ENCODE measurements around the gene EXOC6B. TPM values are rescaled to one million over a fixed set of nuclear protein-coding genes. Genes with fewer than 3 reads are reported as not detected.

EXOC6B gene
- total and polyA plus RNA-seq, 2 experiments from 2014 or later: 8.9 to 18.3 TPM

- H3K4me2 ChIP-seq (ENCODE audit: unreplicated experiment): no peak overlapping the region
- H3F3A ChIP-seq (ENCODE audit: insufficient read depth): peaks cover 13% of the 10 kb centered on the region
- no peak overlapping the region for H3K4me3 ChIP-seq
- no peak overlapping the region for H3K9ac ChIP-seq
- H3K79me2 ChIP-seq (ENCODE audit: insufficient read depth): no peaks in the 10 kb centered on the region
- no peak overlapping the region for H2AFZ ChIP-seq
- H4K20me1 ChIP-seq (ENCODE audit: insufficient read depth): no peaks in the 10 kb centered on the region
- in situ Hi-C loops (cut with MboI): no loop called here
- no peak for DNase-seq
- peaks cover 13% of the 10 kb centered on the region; the same call in 1 of the 2 replicates for H3K4me1 ChIP-seq (ENCODE audit: insufficient read depth)
- no peaks in the 10 kb centered on the region for H3K36me3 ChIP-seq (ENCODE audit: low read depth)
- H3K9me2 ChIP-seq (ENCODE audit: insufficient read depth): no peaks in the 10 kb centered on the region
- H3K27me3 ChIP-seq (replicated peaks; ENCODE audit: insufficient read depth): no peaks in the 10 kb centered on the region
- no peaks in the 10 kb centered on the region for H3K9me3 ChIP-seq (ENCODE audit: low read depth)
- TF ChIP-seq EZH2 (IDR thresholded peaks at IDR 0.05; ENCODE audit: insufficient read depth, poor library complexity, severe bottlenecking) (no peak), EZH2phosphoT487 (IDR thresholded peaks at IDR 0.05; ENCODE audit: insufficient read depth, low read depth) (no peak)
- 55 to 73% methylated on average over 1 of the region's 1 CpG for WGBS, 2 experiments (ENCODE audit: low coverage in 1 of 2, low lambda C conversion rate in 2 of 2, missing lambda C conversion rate in 2 of 2)
- H3K27ac ChIP-seq: no peak overlapping the region
Measured at GRCh38 chr2:72759755-72760154, 66.1 kb downstream of the EXOC6B start.

GRCh38 chr2:72757177-72757775 lies 68.6 kb downstream of the EXOC6B start:
- no peak overlapping the region for H2AFZ ChIP-seq
- H4K20me1 ChIP-seq (ENCODE audit: insufficient read depth): no peaks in the 10 kb centered on the region
- DNase-seq: no peak
- H3F3A ChIP-seq (ENCODE audit: insufficient read depth): peaks cover 13% of the 10 kb centered on the region
- WGBS, 2 experiments (ENCODE audit: low coverage in 1 of 2, low lambda C conversion rate in 2 of 2, missing lambda C conversion rate in 2 of 2): 97% methylated on average over 3 of the region's 3 CpGs
- TF ChIP-seq EZH2phosphoT487 (IDR thresholded peaks at IDR 0.05; ENCODE audit: insufficient read depth, low read depth) (no peak), EZH2 (IDR thresholded peaks at IDR 0.05; ENCODE audit: insufficient read depth, poor library complexity, severe bottlenecking) (no peak)
- no peaks in the 10 kb centered on the region for H3K9me2 ChIP-seq (ENCODE audit: insufficient read depth)
- H3K9ac ChIP-seq: no peak overlapping the region
- H3K36me3 ChIP-seq (ENCODE audit: low read depth): no peaks in the 10 kb centered on the region
- in situ Hi-C loops (cut with MboI): no loop called here
- no peak overlapping the region for H3K4me2 ChIP-seq (ENCODE audit: unreplicated experiment)
- H3K79me2 ChIP-seq (ENCODE audit: insufficient read depth): no peaks in the 10 kb centered on the region
- no peak overlapping the region for H3K4me3 ChIP-seq
- H3K9me3 ChIP-seq (ENCODE audit: low read depth): no peaks in the 10 kb centered on the region
- H3K4me1 ChIP-seq (ENCODE audit: insufficient read depth): peaks cover 13% of the 10 kb centered on the region; the same call in 1 of the 2 replicates
- no peaks in the 10 kb centered on the region for H3K27me3 ChIP-seq (replicated peaks; ENCODE audit: insufficient read depth)
- H3K27ac ChIP-seq: no peak overlapping the region

GRCh38 chr2:72755647-72756423 lies 70.0 kb downstream of the EXOC6B start:
- Histone ChIP-seq H3K4me1 (ENCODE audit: insufficient read depth) (peaks cover 13% of the 10 kb centered on the region; the same call in 1 of the 2 replicates), H2AFZ (no peak overlapping the region), H3K9ac (no peak overlapping the region), H3F3A (ENCODE audit: insufficient read depth) (peaks cover 13% of the 10 kb centered on the region), H4K20me1 (ENCODE audit: insufficient read depth) (no peaks in the 10 kb centered on the region), H3K4me3 (no peak overlapping the region), H3K27ac (no peak overlapping the region), H3K4me2 (ENCODE audit: unreplicated experiment) (peak overlapping the region; percentile 10), H3K79me2 (ENCODE audit: insufficient read depth) (no peaks in the 10 kb centered on the region), H3K27me3 (replicated peaks; ENCODE audit: insufficient read depth) (no peaks in the 10 kb centered on the region), H3K36me3 (ENCODE audit: low read depth) (no peaks in the 10 kb centered on the region), H3K9me3 (ENCODE audit: low read depth) (no peaks in the 10 kb centered on the region), H3K9me2 (ENCODE audit: insufficient read depth) (no peaks in the 10 kb centered on the region)
- 34 to 38% methylated on average over 4 of the region's 4 CpGs for WGBS, 2 experiments (ENCODE audit: low coverage in 1 of 2, low lambda C conversion rate in 2 of 2, missing lambda C conversion rate in 2 of 2)
- TF ChIP-seq EZH2 (IDR thresholded peaks at IDR 0.05; ENCODE audit: insufficient read depth, poor library complexity, severe bottlenecking) (no peak), EZH2phosphoT487 (IDR thresholded peaks at IDR 0.05; ENCODE audit: insufficient read depth, low read depth) (no peak)
- peak; percentile 70 for DNase-seq
- in situ Hi-C loops (cut with MboI): no loop called here

GRCh38 chr2:72754628-72755320 lies 71.1 kb downstream of the EXOC6B start:
- Histone ChIP-seq H3K4me2 (ENCODE audit: unreplicated experiment) (no peak overlapping the region), H3K9me3 (ENCODE audit: low read depth) (no peaks in the 10 kb centered on the region), H3F3A (ENCODE audit: insufficient read depth) (peaks cover 13% of the 10 kb centered on the region), H4K20me1 (ENCODE audit: insufficient read depth) (no peaks in the 10 kb centered on the region), H3K9me2 (ENCODE audit: insufficient read depth) (no peaks in the 10 kb centered on the region), H3K4me3 (no peak overlapping the region), H3K27me3 (replicated peaks; ENCODE audit: insufficient read depth) (no peaks in the 10 kb centered on the region), H2AFZ (no peak overlapping the region), H3K9ac (no peak overlapping the region), H3K27ac (no peak overlapping the region), H3K79me2 (ENCODE audit: insufficient read depth) (no peaks in the 10 kb centered on the region), H3K4me1 (ENCODE audit: insufficient read depth) (peaks cover 13% of the 10 kb centered on the region; the same call in 1 of the 2 replicates), H3K36me3 (ENCODE audit: low read depth) (no peaks in the 10 kb centered on the region)
- no peak for DNase-seq
- TF ChIP-seq EZH2phosphoT487 (IDR thresholded peaks at IDR 0.05; ENCODE audit: insufficient read depth, low read depth) (no peak), EZH2 (IDR thresholded peaks at IDR 0.05; ENCODE audit: insufficient read depth, poor library complexity, severe bottlenecking) (no peak)
- WGBS, 2 experiments (ENCODE audit: low coverage in 1 of 2, low lambda C conversion rate in 2 of 2, missing lambda C conversion rate in 2 of 2): 96 to 98% methylated on average over 3 of the region's 3 CpGs
- in situ Hi-C loops (cut with MboI): no loop called here
